ENCODE data around the gene STIP1.
A peak's percentile ranks its signal among the peaks of the same experiment; 100 is the strongest.
"Not testable (repeated sequence)": the region's sequence is repeated elsewhere in the genome, so short reads cannot be mapped to it uniquely, and the experiment has no call there.

STIP1 gene

GRCh38 chr11:64241491-64242374, 55.8 kb downstream of the STIP1 start:
- H3K4me1 ChIP-seq, result peaks cover 70% of the 10 kb centered on the region
- peak overlapping the region; percentile 97 for H3K4me3 ChIP-seq
- peaks cover 42% of the 10 kb centered on the region for H4K20me1 ChIP-seq
- TF ChIP-seq Cebpa-rat (IDR thresholded peaks at IDR 0.05), result no peak
- H3K9ac ChIP-seq, result peak overlapping the region; percentile 97
- H3K4me2 ChIP-seq, result peak overlapping the region; percentile 97
- peaks cover 54% of the 10 kb centered on the region for H3K36me3 ChIP-seq
- H3K9me3 ChIP-seq, result no peaks in the 10 kb centered on the region
- H3K27me3 ChIP-seq, result no peaks in the 10 kb centered on the region
- H3K27ac ChIP-seq, result peak overlapping the region; percentile 94

- H3K4me1 ChIP-seq, result peaks cover 65% of the 10 kb centered on the region
- H3K27me3 ChIP-seq, result no peaks in the 10 kb centered on the region
- TF ChIP-seq Cebpa-rat (IDR thresholded peaks at IDR 0.05), result no peak
- H3K9ac ChIP-seq, result peak overlapping the region; percentile 97
- peaks cover 42% of the 10 kb centered on the region for H4K20me1 ChIP-seq
- H3K27ac ChIP-seq, result peak overlapping the region; percentile 97
- no peaks in the 10 kb centered on the region for H3K9me3 ChIP-seq
- peaks cover 38% of the 10 kb centered on the region for H3K36me3 ChIP-seq
- H3K4me3 ChIP-seq, result peak overlapping the region; percentile 97; the same call in 1 of the 2 replicates
- peak overlapping the region; percentile 97 for H3K4me2 ChIP-seq
These were observed 57.4 kb downstream of the STIP1 start for GRCh38 chr11:64243236-64243854.

GRCh38 chr11:64244107-64244506, 58.1 kb downstream of the STIP1 start:
- peak overlapping the region; percentile 97 for H3K9ac ChIP-seq
- H3K4me3 ChIP-seq, result peak overlapping the region; percentile 97
- H4K20me1 ChIP-seq, result peaks cover 42% of the 10 kb centered on the region
- H3K27ac ChIP-seq, result peak overlapping the region; percentile 97
- peaks cover 66% of the 10 kb centered on the region for H3K4me1 ChIP-seq
- no peaks in the 10 kb centered on the region for H3K27me3 ChIP-seq
- TF ChIP-seq Cebpa-rat (IDR thresholded peaks at IDR 0.05), result no peak
- H3K4me2 ChIP-seq, result peak overlapping the region; percentile 97
- no peaks in the 10 kb centered on the region for H3K9me3 ChIP-seq
- peaks cover 30% of the 10 kb centered on the region for H3K36me3 ChIP-seq

GRCh38 chr11:64244966-64245365, 59.0 kb downstream of the STIP1 start:
- Histone ChIP-seq H3K9me3 (no peaks in the 10 kb centered on the region), H3K36me3 (peaks cover 24% of the 10 kb centered on the region), H4K20me1 (peaks cover 42% of the 10 kb centered on the region), H3K27ac (peak overlapping the region; percentile 97), H3K4me3 (peak overlapping the region; percentile 97), H3K4me1 (peaks cover 66% of the 10 kb centered on the region), H3K9ac (peak overlapping the region; percentile 97), H3K4me2 (peak overlapping the region; percentile 97), H3K27me3 (no peaks in the 10 kb centered on the region)
- no peak for TF ChIP-seq Cebpa-rat (IDR thresholded peaks at IDR 0.05)

- peak overlapping the region; percentile 97 for H3K4me3 ChIP-seq
- H3K9me3 ChIP-seq, result no peaks in the 10 kb centered on the region
- peak overlapping the region; percentile 97 for H3K9ac ChIP-seq
- H3K4me1 ChIP-seq, result peaks cover 66% of the 10 kb centered on the region
- peaks cover 42% of the 10 kb centered on the region for H4K20me1 ChIP-seq
- H3K4me2 ChIP-seq, result peak overlapping the region; percentile 97
- peaks cover 24% of the 10 kb centered on the region for H3K36me3 ChIP-seq
- H3K27me3 ChIP-seq, result no peaks in the 10 kb centered on the region
- H3K27ac ChIP-seq, result peak overlapping the region; percentile 97
- TF ChIP-seq Cebpa-rat (IDR thresholded peaks at IDR 0.05), result no peak
These were observed 59.4 kb downstream of the STIP1 start for GRCh38 chr11:64245401-64245796.

- Histone ChIP-seq H3K4me1 (peaks cover 69% of the 10 kb centered on the region), H3K27ac (peak overlapping the region; percentile 97)
These were observed 60.0 kb downstream of the STIP1 start for GRCh38 chr11:64245797-64246620.

GRCh38 chr11:64246621-64246870, 60.6 kb downstream of the STIP1 start:
- peak overlapping the region; percentile 97 for H3K27ac ChIP-seq
- peak overlapping the region; percentile 97 for H3K4me3 ChIP-seq
- peaks cover 24% of the 10 kb centered on the region for H3K36me3 ChIP-seq
- H4K20me1 ChIP-seq, result peaks cover 42% of the 10 kb centered on the region
- H3K9me3 ChIP-seq, H3K27me3 ChIP-seq: not testable (repeated sequence)
- H3K9ac ChIP-seq, result peak overlapping the region; percentile 97
- peaks cover 69% of the 10 kb centered on the region for H3K4me1 ChIP-seq
- peak overlapping the region; percentile 97; the same call in 1 of the 2 replicates for H3K4me2 ChIP-seq

More at GRCh38 chr11:64245797-64246620, 60.0 kb downstream of the STIP1 start:
- H3K4me3 ChIP-seq, result peak overlapping the region; percentile 97
- H3K9ac ChIP-seq, result peak overlapping the region; percentile 97
- no peak for TF ChIP-seq Cebpa-rat (IDR thresholded peaks at IDR 0.05)
- H3K4me2 ChIP-seq, result peak overlapping the region; percentile 97
- H3K36me3 ChIP-seq, result peaks cover 24% of the 10 kb centered on the region
- H3K27me3 ChIP-seq, result no peaks in the 10 kb centered on the region
- no peaks in the 10 kb centered on the region for H3K9me3 ChIP-seq
- H4K20me1 ChIP-seq, result peaks cover 42% of the 10 kb centered on the region

GRCh38 chr11:64246871-64247728, 61.1 kb downstream of the STIP1 start, which contains the start of gene PPP1R14B:
PPP1R14B (minus strand) TSS chr11:64246943; CDS start chr11:64246673, 270 bp downstream.
- peak within 1 kb of the TSS; percentile 97 for H3K4me2 ChIP-seq
- TF ChIP-seq Cebpa-rat (IDR thresholded peaks at IDR 0.05), result no peak

More at GRCh38 chr11:64246871-64247728, 61.1 kb downstream of the STIP1 start, which contains the start of gene PPP1R14B:
- H3K27me3 ChIP-seq, result no peaks in the 10 kb centered on the region
- peak within 1 kb of the TSS; percentile 97 for H3K4me3 ChIP-seq
- H3K4me1 ChIP-seq, result peaks cover 72% of the 10 kb centered on the region
- peaks cover 40% of the 10 kb centered on the region for H4K20me1 ChIP-seq
- no peaks in the 10 kb centered on the region for H3K9me3 ChIP-seq
- peak within 1 kb of the TSS; percentile 97 for H3K27ac ChIP-seq
- H3K36me3 ChIP-seq, result peaks cover 24% of the 10 kb centered on the region
- peak within 1 kb of the TSS; percentile 97 for H3K9ac ChIP-seq
